Lung microvascular endothelial cell (primary cell): ENCODE results near the gene CHSY1. TPM values are rescaled to one million over a fixed set of nuclear protein-coding genes. Genes with fewer than 3 reads are reported as not detected.
"Not testable (repeated sequence)": the region's sequence is repeated elsewhere in the genome, so short reads cannot be mapped to it uniquely, and the experiment has no call there.

Source experiments
- DNase-seq, 2 donors: peaks; one replicate each; pipeline versions ENCODE4 v3.0.0 to v3.0.0-alpha.2; 2010; ENCODE audit warnings: low read depth in 2 of 2
- total RNA-seq: library from RNA; depleted of rRNA; stranded (reverse); fragments of >200 nt; gene quantifications from 2 replicates; pipeline ENCODE4 v1.2.1, GENCODE V29; 2014

Gene CHSY1
- total RNA-seq, 1 donor from 2014 or later: 31.9 TPM

DNA sequence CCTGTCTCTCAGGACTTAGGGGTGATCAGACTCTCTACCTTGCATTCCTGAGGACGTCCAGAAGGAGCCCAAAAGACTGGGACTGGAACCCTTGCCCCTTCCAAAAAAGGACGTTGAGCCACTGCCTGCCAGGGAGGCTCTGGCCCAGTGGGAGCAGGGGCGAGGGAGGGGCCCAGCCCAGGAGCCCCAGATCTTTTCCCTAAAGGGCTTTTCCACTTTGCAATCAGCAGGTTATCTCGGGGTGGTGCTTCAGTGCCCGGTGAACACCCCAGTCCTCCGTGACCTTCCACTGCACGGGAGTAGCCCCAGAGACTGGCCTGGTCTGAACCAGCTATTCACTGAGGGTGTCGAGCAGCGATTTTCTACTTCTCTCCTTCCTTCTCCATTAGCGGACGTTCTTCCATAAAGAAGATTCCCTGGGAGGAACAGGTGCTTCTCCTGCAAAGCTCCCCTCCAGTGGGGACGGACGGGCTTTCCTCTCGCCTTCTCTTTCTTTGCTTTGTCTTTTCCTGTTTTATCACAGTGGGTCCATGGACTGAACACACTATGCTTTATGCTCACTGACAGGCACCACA, 113.7 kb downstream of the CHSY1 start:
- DNase-seq: no peak

GRCh38 chr15:101137312-101137940, 114.4 kb downstream of the CHSY1 start:
- no peak for DNase-seq

- no peak for DNase-seq
Measured at GRCh38 chr15:101136381-101137268, 115.2 kb downstream of the CHSY1 start.

- no peak for DNase-seq
Measured at GRCh38 chr15:101135532-101136166, 116.2 kb downstream of the CHSY1 start.

GRCh38 chr15:101134780-101135179, 117.1 kb downstream of the CHSY1 start:
- DNase-seq: no peak

- DNase-seq: no peak
Measured at GRCh38 chr15:101133751-101134261, 118.0 kb downstream of the CHSY1 start.

GRCh38 chr15:101133181-101133460, 118.7 kb downstream of the CHSY1 start:
- no peak for DNase-seq

- no peak for DNase-seq
Measured at GRCh38 chr15:101132390-101133180, 119.3 kb downstream of the CHSY1 start.

- no peak for DNase-seq
Measured at GRCh38 chr15:101131489-101132389, 120.1 kb downstream of the CHSY1 start.

GRCh38 chr15:101129851-101130380, 121.9 kb downstream of the CHSY1 start:
- no peak for DNase-seq

- peak in 1 of 2 donors; percentile 77 for DNase-seq
Measured at GRCh38 chr15:101128221-101129015, 123.4 kb downstream of the CHSY1 start.

DNA sequence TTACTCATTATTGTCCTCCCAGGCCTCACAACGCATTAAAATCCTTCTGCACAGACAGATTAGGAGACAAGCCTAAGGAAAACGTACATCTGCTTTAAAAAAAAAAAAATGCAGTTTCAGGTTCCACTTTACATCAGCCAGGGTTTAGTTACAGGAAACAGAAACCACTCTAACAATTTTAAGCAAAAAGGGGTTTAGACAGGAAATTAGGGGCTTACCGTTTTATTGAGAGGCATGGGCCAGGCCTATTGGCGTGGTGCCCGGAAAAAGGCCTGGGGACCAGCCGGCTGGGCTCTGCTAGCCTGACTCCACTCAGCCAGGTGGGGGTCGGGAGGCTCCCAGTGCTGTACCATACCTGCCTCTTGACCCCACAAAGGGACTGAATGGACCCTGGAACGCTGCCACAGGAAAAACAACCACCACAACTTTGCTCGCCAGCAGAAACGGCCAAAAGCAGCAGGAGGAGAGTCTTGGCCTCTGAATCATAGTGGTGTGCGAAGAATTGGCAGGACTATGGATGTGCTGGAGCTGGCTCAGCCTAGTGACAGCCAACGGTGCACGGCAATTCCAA, 124.3 kb downstream of the CHSY1 start:
- peak; percentile 90 to 97 for DNase-seq

GRCh38 chr15:101126618-101127505, 125.0 kb downstream of the CHSY1 start:
- peak; percentile 10 to 11 for DNase-seq

GRCh38 chr15:101125881-101126428, 125.9 kb downstream of the CHSY1 start:
- not testable (repeated sequence) for DNase-seq
